GM12801 (cell line): Measurements from ENCODE around the gene ACOX3.

Experiments
- CTCF ChIP-seq: IDR thresholded peaks from one replicate; pipeline ENCODE4 v1.5.1; 2011; ENCODE audit warnings: control low read depth; ENCODE audit not compliant: insufficient read length; ENCODE audit errors: extremely low read depth

Gene ACOX3

DNA sequence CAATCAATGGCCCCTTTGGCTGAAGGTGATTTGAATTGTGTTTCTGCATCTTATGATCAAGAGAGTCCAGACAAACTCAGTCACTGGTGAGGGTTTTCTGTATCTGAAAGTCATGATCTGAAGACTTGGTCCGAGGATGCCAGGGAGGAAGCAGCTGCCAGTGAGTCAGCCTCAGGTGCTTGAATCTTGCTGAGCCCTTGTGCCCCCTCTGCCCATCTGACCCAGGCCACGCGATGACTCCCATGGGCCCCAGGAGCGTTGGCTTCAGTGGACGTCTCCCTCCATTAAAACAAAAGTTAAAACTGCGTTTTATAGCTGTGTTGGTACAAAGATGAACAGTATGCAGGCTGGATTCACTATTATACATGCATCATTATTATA, 109.0 kb downstream of the ACOX3 start:
- TF ChIP-seq CTCF = no peak

- no peak for TF ChIP-seq CTCF
Measured at GRCh38 chr4:8330821-8331574, 109.5 kb downstream of the ACOX3 start.

- no peak for TF ChIP-seq CTCF
Measured at GRCh38 chr4:8329859-8330761, 110.4 kb downstream of the ACOX3 start.

- TF ChIP-seq CTCF = no peak
Measured at GRCh38 chr4:8329560-8329858, 111.0 kb downstream of the ACOX3 start.

DNA sequence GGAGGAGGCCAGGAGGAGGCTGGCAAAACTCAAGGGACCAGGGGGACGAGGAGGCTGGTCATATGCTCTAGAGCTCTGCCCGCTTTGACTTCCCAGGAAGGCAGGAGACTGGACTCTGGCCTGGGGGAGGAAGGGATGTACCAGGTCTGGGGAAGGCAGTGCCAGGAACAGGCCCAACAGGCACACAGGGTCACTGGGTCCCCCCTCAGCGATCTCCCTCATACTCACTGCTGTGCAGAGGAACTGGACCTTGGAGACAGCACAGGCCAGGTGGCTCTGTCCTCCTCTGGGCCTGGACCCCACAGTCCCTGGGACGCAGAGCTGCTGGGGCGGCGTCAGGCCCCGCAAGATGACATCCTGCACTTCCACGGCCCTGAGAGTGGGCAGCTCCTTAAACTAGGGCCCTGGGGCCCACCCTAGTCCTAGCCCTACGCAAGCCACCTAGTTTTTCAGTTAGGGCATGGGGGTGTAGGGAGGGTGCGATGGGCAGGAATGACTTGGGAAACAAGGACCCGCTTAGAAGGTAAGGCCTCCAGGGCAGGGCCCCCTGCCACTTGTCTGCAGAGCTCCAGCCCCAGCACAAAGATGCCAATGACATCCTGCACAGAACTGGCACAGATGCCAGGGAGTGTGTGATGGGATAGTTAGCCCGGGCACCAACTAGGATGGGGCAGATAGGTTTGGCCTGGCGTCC, 111.5 kb downstream of the ACOX3 start:
- no peak for TF ChIP-seq CTCF

GRCh38 chr4:8328456-8328855, 112.1 kb downstream of the ACOX3 start:
- TF ChIP-seq CTCF = no peak

- TF ChIP-seq CTCF = no peak
Measured at GRCh38 chr4:8326206-8326605, 114.3 kb downstream of the ACOX3 start.
